Erythroblast (primary cell): Measurements from ENCODE around the gene FYN.

ENCODE experiments used
- GATA1 ChIP-seq: IDR thresholded peaks from 2 replicates; pipeline ENCODE4 v1.6.1; 2011; ENCODE audit warnings: low read depth, mild to moderate bottlenecking, control low read depth, low read length, moderate library complexity
- POLR2A ChIP-seq: IDR thresholded peaks from 2 replicates; pipeline ENCODE4 v1.6.1; 2011; ENCODE audit warnings: mild to moderate bottlenecking, low read length

GRCh38 chr6:111788379-111789276 lies 84.6 kb downstream of the FYN start:
- TF ChIP-seq POLR2A, result no peak
- no peak for TF ChIP-seq GATA1
